Measurements from ENCODE around the gene FYB2.

Gene FYB2

GRCh38 chr1:56707379-56707778 lies 111.8 kb downstream of the FYB2 start:
- no peak overlapping the region for H3K4me3 ChIP-seq (ENCODE audit: low read length)
- TF ChIP-seq, protein P1, sequence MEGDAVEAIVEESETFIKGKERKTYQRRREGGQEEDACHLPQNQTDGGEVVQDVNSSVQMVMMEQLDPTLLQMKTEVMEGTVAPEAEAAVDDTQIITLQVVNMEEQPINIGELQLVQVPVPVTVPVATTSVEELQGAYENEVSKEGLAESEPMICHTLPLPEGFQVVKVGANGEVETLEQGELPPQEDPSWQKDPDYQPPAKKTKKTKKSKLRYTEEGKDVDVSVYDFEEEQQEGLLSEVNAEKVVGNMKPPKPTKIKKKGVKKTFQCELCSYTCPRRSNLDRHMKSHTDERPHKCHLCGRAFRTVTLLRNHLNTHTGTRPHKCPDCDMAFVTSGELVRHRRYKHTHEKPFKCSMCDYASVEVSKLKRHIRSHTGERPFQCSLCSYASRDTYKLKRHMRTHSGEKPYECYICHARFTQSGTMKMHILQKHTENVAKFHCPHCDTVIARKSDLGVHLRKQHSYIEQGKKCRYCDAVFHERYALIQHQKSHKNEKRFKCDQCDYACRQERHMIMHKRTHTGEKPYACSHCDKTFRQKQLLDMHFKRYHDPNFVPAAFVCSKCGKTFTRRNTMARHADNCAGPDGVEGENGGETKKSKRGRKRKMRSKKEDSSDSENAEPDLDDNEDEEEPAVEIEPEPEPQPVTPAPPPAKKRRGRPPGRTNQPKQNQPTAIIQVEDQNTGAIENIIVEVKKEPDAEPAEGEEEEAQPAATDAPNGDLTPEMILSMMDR (conservative IDR thresholded peaks at IDR 0.05; ENCODE audit: low read depth, low read length), result no peak
- DNase-seq (ENCODE audit: low read depth), result no peak

DNA sequence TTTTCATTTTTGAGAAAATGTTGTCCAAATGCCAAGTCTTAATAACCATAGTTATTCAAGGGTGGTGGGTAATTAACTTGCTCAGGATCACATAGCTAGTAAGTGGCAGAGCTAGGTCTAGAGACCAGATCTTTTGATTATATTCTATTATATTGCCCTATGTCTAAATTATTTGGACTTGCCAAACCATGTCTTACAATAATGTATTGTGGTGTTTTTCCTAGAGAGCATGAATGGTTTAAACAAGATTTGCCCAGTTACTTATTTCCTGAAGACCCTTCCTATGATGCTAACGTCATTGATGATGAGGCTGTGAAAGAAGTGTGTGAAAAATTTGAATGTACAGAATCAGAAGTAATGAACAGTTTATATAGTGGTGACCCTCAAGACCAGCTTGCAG lies 115.5 kb downstream of the FYB2 start:
- no peak for DNase-seq (ENCODE audit: low read depth)
- TF ChIP-seq, protein P1 (conservative IDR thresholded peaks at IDR 0.05; ENCODE audit: low read depth, low read length), result no peak
- H3K4me3 ChIP-seq (ENCODE audit: low read length), result no peak overlapping the region

DNA sequence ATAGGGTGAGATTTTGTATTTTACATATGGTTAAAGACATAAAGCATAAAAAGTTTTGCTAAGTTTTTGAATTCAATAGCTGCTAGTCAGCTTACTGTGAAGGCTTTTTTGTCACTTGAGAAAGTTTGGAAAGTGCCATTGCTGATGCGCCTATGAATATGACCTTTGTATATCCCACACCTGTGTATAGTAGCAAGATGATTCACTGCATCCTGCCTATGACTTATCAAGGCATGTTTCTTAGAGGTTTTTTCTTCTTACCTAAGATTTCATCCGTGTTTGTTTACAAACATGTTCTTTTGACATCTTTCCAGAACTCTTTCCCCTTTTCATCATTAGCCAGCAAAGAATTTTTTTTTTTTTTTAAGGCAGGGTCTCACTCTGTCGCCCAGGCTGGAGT lies 122.5 kb downstream of the FYB2 start:
- DNase-seq (ENCODE audit: low read depth), result no peak
- H3K4me3 ChIP-seq (ENCODE audit: low read length), result no peak overlapping the region
- TF ChIP-seq, protein P1 (conservative IDR thresholded peaks at IDR 0.05; ENCODE audit: low read depth, low read length), result no peak

DNA sequence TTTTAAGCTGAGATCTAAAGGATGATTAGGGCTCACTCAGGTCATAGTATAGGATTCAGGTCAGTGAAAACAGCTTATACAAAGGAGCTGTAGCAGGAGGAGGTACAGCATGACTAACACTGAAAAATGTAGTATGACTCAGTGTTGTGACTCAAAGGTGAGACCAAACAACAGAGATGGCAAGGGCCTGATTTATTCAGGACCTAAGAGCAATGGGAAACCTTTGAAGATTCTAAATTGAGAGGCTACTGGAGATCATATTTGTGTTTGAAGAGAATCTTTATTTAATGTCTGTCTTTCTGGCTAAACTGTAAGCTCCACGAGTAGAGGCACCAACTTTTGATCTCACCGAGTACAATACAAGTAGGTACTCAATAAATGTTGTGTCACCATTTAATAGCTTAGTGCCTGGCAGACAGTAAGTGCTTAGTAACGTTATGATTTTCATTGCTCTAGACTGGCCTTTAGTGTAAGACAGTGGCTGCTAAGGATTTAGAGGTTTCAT lies 130.6 kb downstream of the FYB2 start:
- TF ChIP-seq, protein P1 (conservative IDR thresholded peaks at IDR 0.05; ENCODE audit: low read depth, low read length), result no peak
- H3K4me3 ChIP-seq (ENCODE audit: low read length), result no peak overlapping the region
- DNase-seq (ENCODE audit: low read depth), result peak; percentile 75

- no peak overlapping the region for H3K4me3 ChIP-seq (ENCODE audit: low read length)
- TF ChIP-seq, protein P1 (conservative IDR thresholded peaks at IDR 0.05; ENCODE audit: low read depth, low read length), result no peak
- DNase-seq (ENCODE audit: low read depth), result no peak
These were observed 133.0 kb downstream of the FYB2 start for GRCh38 chr1:56686169-56686568.

- H3K4me3 ChIP-seq (ENCODE audit: low read length), result no peak overlapping the region
- TF ChIP-seq, protein P1 (conservative IDR thresholded peaks at IDR 0.05; ENCODE audit: low read depth, low read length), result no peak
- no peak for DNase-seq (ENCODE audit: low read depth)
These were observed 135.6 kb downstream of the FYB2 start for GRCh38 chr1:56683569-56683968.

GRCh38 chr1:56676571-56677035 lies 142.6 kb downstream of the FYB2 start:
- TF ChIP-seq, protein P1 (conservative IDR thresholded peaks at IDR 0.05; ENCODE audit: low read depth, low read length), result no peak
- DNase-seq (ENCODE audit: low read depth), result peak; percentile 77

More at GRCh38 chr1:56676571-56677035, 142.6 kb downstream of the FYB2 start:
- no peak overlapping the region for H3K4me3 ChIP-seq (ENCODE audit: low read length)
